Esophagus (tissue), 2 donors: ENCODE results near the gene LINC00632. TPM values are rescaled to one million over a fixed set of nuclear protein-coding genes. Genes with fewer than 3 reads are reported as not detected.

Experiments used
- H3K27ac ChIP-seq, 2 donors: one replicate each; pipeline ENCODE4 v1.5.1; 2013; ENCODE audit warnings: low read depth in 2 of 2, mild to moderate bottlenecking in 2 of 2, inconsistent platforms in 1 of 2, low read length in 1 of 2, moderate library complexity in 1 of 2
- H3K27me3 ChIP-seq, 2 donors: one replicate each; pipeline ENCODE4 v1.6.1; 2013; ENCODE audit warnings: low read length in 2 of 2, control low read depth in 1 of 2, mild to moderate bottlenecking in 1 of 2; ENCODE audit not compliant: insufficient read depth in 2 of 2, control insufficient read depth in 1 of 2
- H3K36me3 ChIP-seq, 2 donors: one replicate each; pipeline ENCODE4 v1.6.1; 2013; ENCODE audit warnings: low read length in 1 of 2; ENCODE audit not compliant: control insufficient read depth in 2 of 2, insufficient read depth in 2 of 2
- H3K4me1 ChIP-seq, 2 donors: one replicate each; pipeline ENCODE4 v1.6.1; 2013; ENCODE audit warnings: low read length in 1 of 2; ENCODE audit not compliant: control insufficient read depth in 2 of 2, insufficient read depth in 2 of 2
- H3K4me3 ChIP-seq, 2 donors: one replicate each; pipeline ENCODE4 v1.5.1; 2013; ENCODE audit warnings: low read length in 2 of 2, mild to moderate bottlenecking in 2 of 2, low read depth in 1 of 2, moderate library complexity in 1 of 2
- H3K9me3 ChIP-seq, 2 donors: one replicate each; pipeline ENCODE4 v1.6.1; 2013; ENCODE audit warnings: mild to moderate bottlenecking in 2 of 2, low read depth in 1 of 2, low read length in 1 of 2, moderate library complexity in 1 of 2; ENCODE audit not compliant: control insufficient read depth in 2 of 2, insufficient read depth in 1 of 2
- WGBS, 2 donors: extraction: QIAGEN DNeasy Blood & Tissue Kit; methylation state at CpG; one replicate each; pipeline ENCODE4 v1.1.7; 2013; 5-methylcytosine and 5-hydroxymethylcytosine counted together
- polyA plus RNA-seq, 2 donors: library from polyadenylated mRNA; stranded (reverse); fragments of 200-250 nt; gene quantifications; one replicate each; pipeline ENCODE4 v1.2.3, GENCODE V29; 2013
- donor health status: healthy with polysubstance abuse.
- donor health status: Bipolar disorder and iron deficiency.

Gene LINC00632
- polyA plus RNA-seq, 2 donors: 0.16 to 0.51 TPM

DNA sequence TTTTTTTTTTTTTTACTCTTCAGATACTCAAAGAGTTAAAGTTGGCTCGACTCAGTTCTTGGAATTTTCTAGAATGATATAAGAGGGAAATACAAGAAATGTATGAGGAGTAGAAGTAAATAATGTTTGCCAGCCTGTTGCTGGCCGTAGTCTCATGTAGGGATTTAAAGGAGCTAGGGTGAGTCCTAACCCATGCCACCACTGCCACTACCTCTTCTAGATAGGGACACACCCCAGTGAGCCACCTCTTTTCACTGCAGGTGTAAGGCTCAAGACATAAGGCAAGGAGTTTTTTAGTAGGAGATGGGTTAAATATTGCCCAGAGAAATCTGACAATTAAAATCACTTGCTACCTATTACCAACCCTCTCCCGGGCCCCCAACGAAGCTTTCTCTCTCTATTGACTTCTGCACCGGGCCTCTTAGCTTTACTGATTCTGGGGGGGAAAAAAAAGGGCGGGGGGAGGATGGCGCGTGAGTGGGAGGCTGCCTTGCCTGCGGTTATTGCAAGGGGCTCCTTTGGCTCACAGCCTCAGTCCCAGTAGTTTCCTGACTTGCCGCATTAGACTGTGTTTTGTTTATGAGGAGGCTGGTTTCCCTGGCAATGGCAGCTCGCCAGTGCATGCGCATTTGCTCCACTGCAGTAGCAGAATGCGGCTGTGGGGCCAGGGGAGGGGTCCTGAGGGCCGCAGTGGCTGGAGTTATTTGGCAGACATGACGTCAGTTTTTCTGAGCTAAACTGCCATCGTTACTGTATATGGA lies 3.0 kb downstream of the LINC00632 start:
- Histone ChIP-seq H3K9me3 (no peaks in the 10 kb centered on the region), H3K27ac (peak overlapping the region in 1 of 2 donors; percentile 28), H3K27me3 (no peaks in the 10 kb centered on the region), H3K4me1 (no peaks in the 10 kb centered on the region), H3K36me3 (no peaks in the 10 kb centered on the region), H3K4me3 (peak overlapping the region in 1 of 2 donors; percentile 45)
- WGBS, 2 donors: 4 to 17% methylated on average over 16 of the region's 16 CpGs

DNA sequence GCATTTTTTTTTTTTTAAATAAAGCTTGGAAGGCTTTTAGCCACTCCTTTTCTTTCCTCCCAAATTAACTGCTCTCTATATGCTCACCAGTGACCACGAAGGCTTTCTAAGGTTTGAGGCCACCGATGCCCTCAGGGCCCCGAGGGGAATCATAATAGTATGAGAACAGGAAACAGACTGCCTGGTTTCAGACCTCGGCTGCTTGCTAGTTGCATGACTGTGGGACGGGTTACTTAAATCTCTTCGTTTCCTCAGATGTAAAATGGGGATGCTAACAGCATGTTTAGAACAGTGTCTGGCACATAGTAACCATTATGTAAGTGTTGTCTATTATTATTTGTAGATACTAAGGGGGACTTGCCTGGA lies 3.6 kb downstream of the LINC00632 start:
- 14 to 25% methylated on average over 6 of the region's 6 CpGs for WGBS, 2 donors
- Histone ChIP-seq H3K4me3 (peak overlapping the region in 1 of 2 donors; percentile 45), H3K27me3 (no peaks in the 10 kb centered on the region), H3K36me3 (no peaks in the 10 kb centered on the region), H3K9me3 (no peaks in the 10 kb centered on the region), H3K4me1 (no peaks in the 10 kb centered on the region), H3K27ac (no peak overlapping the region)

DNA sequence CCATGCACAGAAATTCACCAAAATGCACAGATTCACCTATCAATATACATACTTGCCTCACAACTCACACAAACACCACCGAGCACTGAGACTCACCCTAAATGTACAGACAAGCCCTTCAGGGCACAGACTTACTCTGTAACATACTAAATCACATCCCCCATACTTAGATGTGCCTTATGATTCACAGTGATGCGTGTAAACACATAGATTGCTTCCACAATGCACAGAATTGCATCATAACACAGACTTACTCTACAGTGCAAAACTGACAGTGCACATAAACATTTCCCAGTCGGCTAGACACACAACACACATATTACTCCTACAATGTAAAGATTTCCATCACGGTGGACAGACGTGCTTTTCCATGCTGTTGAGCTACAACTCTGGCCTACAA lies 6.2 kb downstream of the LINC00632 start:
- WGBS, 2 donors: 61 to 67% methylated on average over 5 of the region's 5 CpGs
- no peaks in the 10 kb centered on the region for H3K4me1 ChIP-seq
- peak overlapping the region; percentile 59 for H3K27ac ChIP-seq
- H3K9me3 ChIP-seq: no peaks in the 10 kb centered on the region
- H3K36me3 ChIP-seq: no peaks in the 10 kb centered on the region
- no peak overlapping the region for H3K4me3 ChIP-seq
- H3K27me3 ChIP-seq: no peaks in the 10 kb centered on the region

DNA sequence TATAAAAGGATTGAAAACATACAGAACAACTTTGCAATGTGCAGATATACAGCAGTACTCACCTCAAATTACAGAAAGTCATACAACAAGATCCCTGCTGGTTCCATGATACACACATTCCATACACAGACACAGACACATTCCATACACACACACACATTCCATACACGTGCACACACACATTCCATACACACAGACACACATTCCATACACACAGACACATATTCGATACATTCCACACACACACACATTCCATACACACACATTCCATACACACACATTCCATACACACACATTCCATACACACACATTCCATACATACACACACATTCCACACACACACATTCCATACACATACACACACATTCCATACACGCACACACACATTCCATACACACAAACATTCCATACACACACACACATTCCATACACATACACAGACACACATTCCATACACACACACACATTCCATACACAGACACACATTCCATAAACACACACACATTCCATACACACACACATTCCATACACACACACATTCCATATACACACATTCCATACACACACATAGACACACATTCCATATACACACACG lies 13.7 kb downstream of the LINC00632 start:
- no peak overlapping the region for H3K4me3 ChIP-seq
- H3K27me3 ChIP-seq: no peaks in the 10 kb centered on the region
- H3K27ac ChIP-seq: no peak overlapping the region
- H3K4me1 ChIP-seq: no peaks in the 10 kb centered on the region
- H3K9me3 ChIP-seq: peaks cover 0 to 3% of the 10 kb centered on the region in 2 donors
- 50 to 51% methylated on average over 4 of the region's 4 CpGs for WGBS, 2 donors
- no peaks in the 10 kb centered on the region for H3K36me3 ChIP-seq

DNA sequence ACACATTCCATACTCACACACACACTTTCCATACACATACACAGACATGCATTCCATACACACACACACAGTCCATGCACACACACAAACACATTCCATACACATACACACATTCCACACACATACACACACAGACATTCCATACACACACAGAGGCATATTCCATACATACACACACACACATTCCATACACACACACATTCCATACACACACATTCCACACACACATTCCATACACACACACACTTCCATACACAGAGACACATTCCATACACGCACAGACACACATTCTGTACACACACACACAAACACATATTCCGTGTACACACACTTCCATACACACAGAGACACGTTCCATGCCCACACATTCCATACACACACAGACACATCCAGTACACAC lies 14.8 kb downstream of the LINC00632 start:
- Histone ChIP-seq H3K4me1 (no peaks in the 10 kb centered on the region), H3K27me3 (no peaks in the 10 kb centered on the region), H3K4me3 (no peak overlapping the region), H3K9me3 (peaks cover 0 to 3% of the 10 kb centered on the region in 2 donors), H3K27ac (no peak overlapping the region), H3K36me3 (no peaks in the 10 kb centered on the region)
- WGBS, 2 donors: 89 to 91% methylated on average over 3 of the region's 3 CpGs

DNA sequence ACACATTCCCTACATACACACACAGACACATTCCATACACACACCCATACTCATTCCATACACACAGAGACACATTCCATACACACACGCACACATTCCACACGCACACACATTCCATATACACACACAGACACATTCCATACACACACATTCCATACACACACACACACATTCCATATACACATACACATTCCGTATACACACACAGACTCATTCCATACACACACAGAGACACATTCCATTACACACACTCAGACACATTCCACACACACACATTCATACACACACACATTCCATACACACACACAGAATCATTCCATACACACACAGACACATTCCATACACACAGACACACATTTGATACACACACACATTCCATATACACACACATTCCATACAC lies 15.2 kb downstream of the LINC00632 start:
- no peak overlapping the region for H3K4me3 ChIP-seq
- H3K4me1 ChIP-seq: no peaks in the 10 kb centered on the region
- H3K36me3 ChIP-seq: no peaks in the 10 kb centered on the region
- 61 to 72% methylated on average over 3 of the region's 3 CpGs for WGBS, 2 donors
- H3K9me3 ChIP-seq: peaks cover 0 to 3% of the 10 kb centered on the region in 2 donors
- no peak overlapping the region for H3K27ac ChIP-seq
- no peaks in the 10 kb centered on the region for H3K27me3 ChIP-seq

DNA sequence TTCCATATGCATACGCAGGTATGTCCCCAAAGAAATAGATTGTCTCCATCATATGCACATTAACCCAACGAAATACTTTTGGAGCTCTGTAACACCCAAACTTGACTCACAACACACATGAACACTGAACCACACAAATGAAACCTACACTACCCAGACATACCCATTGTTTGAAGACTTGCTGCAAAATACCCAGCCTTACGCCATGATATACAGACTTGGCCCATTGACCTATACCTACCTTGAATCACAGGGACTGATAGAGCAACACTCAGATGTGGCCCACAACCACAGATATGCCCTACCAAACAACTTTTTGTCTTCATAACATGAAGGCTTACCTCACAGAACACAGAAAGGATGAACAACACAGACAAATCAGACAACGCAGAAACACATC lies 15.9 kb downstream of the LINC00632 start:
- H3K4me1 ChIP-seq: no peaks in the 10 kb centered on the region
- 92 to 97% methylated on average over 4 of the region's 4 CpGs for WGBS, 2 donors
- no peaks in the 10 kb centered on the region for H3K27me3 ChIP-seq

DNA sequence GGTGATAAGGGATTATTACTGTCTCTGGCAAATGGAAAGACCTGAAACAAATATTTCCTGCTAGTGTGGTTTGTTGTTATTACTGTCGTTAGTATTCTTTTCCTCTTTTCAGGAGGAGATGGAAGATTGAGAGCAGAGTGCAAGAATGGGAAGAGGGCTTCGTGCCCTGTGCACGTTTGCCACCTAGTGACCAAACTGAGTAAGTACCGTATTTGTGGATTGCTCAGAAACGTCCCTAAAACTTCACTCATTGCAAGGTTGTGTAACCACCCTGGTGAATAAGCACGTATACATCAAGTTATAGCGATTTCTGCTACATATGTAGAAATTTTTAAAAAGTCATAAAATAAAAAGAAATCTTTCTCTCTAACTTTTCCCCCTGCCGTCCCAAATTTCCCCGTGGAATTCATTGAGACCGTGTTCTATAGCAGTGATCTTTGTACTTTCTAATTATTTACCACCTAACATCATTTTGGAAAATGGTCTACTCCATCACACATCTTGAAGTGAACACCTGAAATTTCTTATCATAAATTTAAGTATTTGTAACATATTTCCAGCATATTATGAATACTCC lies 24.3 kb downstream of the LINC00632 start:
- WGBS, 2 donors: 23 to 24% methylated on average over 10 of the region's 10 CpGs
- H3K4me3 ChIP-seq: no peak overlapping the region
- H3K27me3 ChIP-seq: no peaks in the 10 kb centered on the region
- no peaks in the 10 kb centered on the region for H3K9me3 ChIP-seq
- H3K4me1 ChIP-seq: no peaks in the 10 kb centered on the region
- H3K36me3 ChIP-seq: no peaks in the 10 kb centered on the region
- H3K27ac ChIP-seq: no peak overlapping the region

More for the DNA sequence above, 15.9 kb downstream of the LINC00632 start:
- no peak overlapping the region for H3K4me3 ChIP-seq
- H3K27ac ChIP-seq: no peak overlapping the region
- H3K36me3 ChIP-seq: no peaks in the 10 kb centered on the region
- H3K9me3 ChIP-seq: peaks cover 0 to 3% of the 10 kb centered on the region in 2 donors

DNA sequence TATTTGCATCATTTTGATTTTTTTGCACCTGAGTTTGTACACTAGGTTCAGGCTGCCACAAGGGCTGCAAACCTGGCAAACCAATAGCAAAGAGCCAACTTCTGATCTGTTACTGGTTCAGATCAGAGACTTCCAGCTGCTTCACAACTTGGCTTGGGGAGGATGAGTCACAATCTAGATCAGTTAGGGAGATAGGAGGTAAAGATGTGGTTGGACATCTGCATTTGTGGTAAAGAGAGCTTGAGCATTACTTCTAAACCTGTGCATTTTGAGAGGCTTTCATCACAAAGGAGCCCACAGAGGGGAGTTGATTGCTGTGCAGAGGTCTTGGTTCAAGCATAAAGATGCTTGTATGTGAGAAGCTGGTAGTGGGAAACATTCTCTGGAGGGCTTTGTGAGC lies 34.5 kb downstream of the LINC00632 start:
- H3K36me3 ChIP-seq: no peaks in the 10 kb centered on the region
- no peaks in the 10 kb centered on the region for H3K9me3 ChIP-seq
- H3K27me3 ChIP-seq: no peaks in the 10 kb centered on the region
- H3K4me1 ChIP-seq: no peaks in the 10 kb centered on the region
- no peak overlapping the region for H3K27ac ChIP-seq
- no peak overlapping the region for H3K4me3 ChIP-seq

DNA sequence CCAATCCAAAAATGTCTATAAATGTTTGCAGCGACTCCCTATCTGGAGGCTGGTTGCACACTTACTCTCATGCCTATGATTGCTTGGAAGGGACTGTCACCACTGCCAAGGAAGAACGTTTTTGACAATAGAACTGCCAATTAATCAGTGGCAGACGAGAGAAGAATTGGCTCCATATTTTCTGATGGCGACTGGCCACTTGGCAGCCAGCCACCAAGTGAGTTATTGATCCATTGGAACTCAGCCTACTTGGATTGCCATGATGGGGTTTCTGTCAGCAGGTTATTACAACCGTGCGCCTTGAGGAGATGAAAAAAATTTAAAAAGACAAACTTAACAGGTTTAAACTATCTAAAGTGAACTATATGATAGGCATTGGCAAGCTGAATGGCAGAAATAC lies 47.4 kb downstream of the LINC00632 start:
- Histone ChIP-seq H3K27ac (no peak overlapping the region), H3K4me3 (no peak overlapping the region), H3K36me3 (no peaks in the 10 kb centered on the region), H3K4me1 (no peaks in the 10 kb centered on the region), H3K9me3 (no peaks in the 10 kb centered on the region), H3K27me3 (no peaks in the 10 kb centered on the region)
- 35 to 37% methylated on average over 6 of the region's 6 CpGs for WGBS, 2 donors
